Subcutaneous abdominal adipose tissue (tissue), 5 donors: ENCODE results near the gene KRT34.

Source experiments
- H3K27ac ChIP-seq: one replicate; pipeline ENCODE4 v1.7.0; 2013; ENCODE audit warnings: low read depth, mild to moderate bottlenecking, inconsistent platforms, low read length, moderate library complexity
- H3K27me3 ChIP-seq, 5 donors: one replicate each; pipeline ENCODE4 v1.7.0; 2013; ENCODE audit warnings: low read length in 5 of 5, inconsistent platforms in 1 of 5; ENCODE audit not compliant: control insufficient read depth in 5 of 5, insufficient read depth in 4 of 5
- H3K36me3 ChIP-seq, 5 donors: one replicate each; pipeline ENCODE4 v1.7.0; 2013; ENCODE audit warnings: low read length in 5 of 5; ENCODE audit not compliant: control insufficient read depth in 5 of 5, insufficient read depth in 5 of 5
- H3K4me1 ChIP-seq, 5 donors: one replicate each; pipeline ENCODE4 v1.7.0; 2013; ENCODE audit warnings: low read length in 5 of 5, mild to moderate bottlenecking in 3 of 5, moderate library complexity in 1 of 5; ENCODE audit not compliant: control insufficient read depth in 5 of 5, insufficient read depth in 5 of 5
- H3K4me3 ChIP-seq, 5 donors: one replicate each; pipeline ENCODE4 v1.7.0; 2013; ENCODE audit warnings: low read length in 5 of 5, low read depth in 1 of 5
- H3K9ac ChIP-seq, 5 donors: one replicate each; pipeline ENCODE4 v1.7.0; 2013; ENCODE audit warnings: low read length in 5 of 5, mild to moderate bottlenecking in 4 of 5, moderate library complexity in 3 of 5
- H3K9me3 ChIP-seq, 5 donors: one replicate each; pipeline ENCODE4 v1.7.0; 2013; ENCODE audit warnings: low read length in 5 of 5; ENCODE audit not compliant: control insufficient read depth in 5 of 5
- donor health status: healthy.
- donor health status: healthy.
- donor health status: healthy.
- donor health status: healthy.
- donor health status: healthy.

The KRT34 gene

GRCh38 chr17:41338961-41339485 is 43.1 kb downstream of the KRT34 start:
- peaks cover 0 to 22% (median 12%) of the 10 kb centered on the region in 5 donors for H3K9me3 ChIP-seq
- peaks cover 0 to 4% (median 0%) of the 10 kb centered on the region in 5 donors for H3K27me3 ChIP-seq
- no peak overlapping the region for H3K4me3 ChIP-seq
- no peaks in the 10 kb centered on the region for H3K36me3 ChIP-seq
- no peak overlapping the region for H3K9ac ChIP-seq
- no peak overlapping the region for H3K27ac ChIP-seq
- peaks cover 0 to 18% (median 4%) of the 10 kb centered on the region in 5 donors for H3K4me1 ChIP-seq

GRCh38 chr17:41335747-41336146 is 46.4 kb downstream of the KRT34 start:
- peaks cover 3 to 6% (median 4%) of the 10 kb centered on the region in 5 donors for H3K27me3 ChIP-seq
- no peak overlapping the region for H3K4me3 ChIP-seq
- H3K27ac ChIP-seq, result no peak overlapping the region
- no peak overlapping the region for H3K9ac ChIP-seq
- peaks cover 0 to 3% (median 0%) of the 10 kb centered on the region in 5 donors for H3K9me3 ChIP-seq
- H3K36me3 ChIP-seq, result no peaks in the 10 kb centered on the region
- peaks cover 0 to 18% (median 4%) of the 10 kb centered on the region in 5 donors for H3K4me1 ChIP-seq

DNA sequence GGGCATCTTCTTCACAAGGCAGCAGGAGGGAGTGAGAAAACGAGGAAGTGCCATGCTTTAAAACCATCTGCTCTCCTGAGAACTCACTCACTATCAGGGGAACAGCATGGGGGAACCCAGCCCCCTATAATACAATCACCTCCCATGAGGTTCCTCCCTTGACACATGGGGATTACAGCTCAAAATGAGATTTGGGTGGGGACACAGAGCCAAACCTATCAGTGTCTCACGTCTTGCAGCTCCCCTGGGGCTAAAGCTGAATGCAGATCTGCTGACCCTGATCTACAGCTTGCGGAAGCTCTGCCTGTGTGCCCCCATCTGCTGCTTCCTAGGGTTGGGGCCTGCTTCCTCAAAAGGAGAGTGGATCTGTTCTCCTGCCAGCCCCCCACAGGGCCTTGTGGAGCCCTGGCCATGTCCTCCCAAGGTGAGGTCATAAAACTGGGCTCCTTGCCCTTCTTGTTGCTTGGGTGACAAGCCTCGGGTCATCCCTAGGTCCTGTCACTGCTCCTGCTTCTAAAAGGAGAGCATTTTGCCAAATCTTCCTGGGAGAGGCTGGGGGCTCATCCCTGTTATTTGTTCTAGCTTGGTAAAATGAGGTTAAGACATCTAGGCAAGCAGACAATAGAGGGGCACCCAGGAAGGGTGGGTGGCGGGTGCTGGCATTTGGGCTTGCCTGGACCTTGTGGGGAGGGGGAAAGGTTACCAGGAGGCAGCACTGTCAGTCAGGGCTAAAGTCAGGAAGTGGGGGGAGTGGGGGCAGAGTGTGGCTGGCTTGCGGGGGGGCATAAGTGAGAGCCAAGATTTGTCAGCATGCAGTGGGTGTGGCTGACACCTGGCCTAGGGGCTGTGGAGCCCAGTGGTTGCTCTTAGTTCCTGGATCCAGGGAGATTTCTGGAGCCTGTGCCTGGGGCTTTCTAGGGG is 47.5 kb downstream of the KRT34 start:
- Histone ChIP-seq H3K27ac (no peak overlapping the region), H3K36me3 (no peaks in the 10 kb centered on the region), H3K4me3 (no peak overlapping the region), H3K9ac (no peak overlapping the region), H3K9me3 (no peaks in the 10 kb centered on the region), H3K4me1 (peaks cover 0 to 8% (median 0%) of the 10 kb centered on the region in 5 donors), H3K27me3 (peaks cover 2 to 6% (median 3%) of the 10 kb centered on the region in 5 donors)

GRCh38 chr17:41333836-41334235 is 48.3 kb downstream of the KRT34 start:
- no peak overlapping the region for H3K27ac ChIP-seq
- peaks cover 0 to 1% (median 0%) of the 10 kb centered on the region in 5 donors for H3K4me1 ChIP-seq
- H3K9ac ChIP-seq, result no peak overlapping the region
- no peaks in the 10 kb centered on the region for H3K36me3 ChIP-seq
- peaks cover 3 to 6% (median 5%) of the 10 kb centered on the region in 5 donors for H3K27me3 ChIP-seq
- H3K9me3 ChIP-seq, result no peaks in the 10 kb centered on the region
- no peak overlapping the region for H3K4me3 ChIP-seq

DNA sequence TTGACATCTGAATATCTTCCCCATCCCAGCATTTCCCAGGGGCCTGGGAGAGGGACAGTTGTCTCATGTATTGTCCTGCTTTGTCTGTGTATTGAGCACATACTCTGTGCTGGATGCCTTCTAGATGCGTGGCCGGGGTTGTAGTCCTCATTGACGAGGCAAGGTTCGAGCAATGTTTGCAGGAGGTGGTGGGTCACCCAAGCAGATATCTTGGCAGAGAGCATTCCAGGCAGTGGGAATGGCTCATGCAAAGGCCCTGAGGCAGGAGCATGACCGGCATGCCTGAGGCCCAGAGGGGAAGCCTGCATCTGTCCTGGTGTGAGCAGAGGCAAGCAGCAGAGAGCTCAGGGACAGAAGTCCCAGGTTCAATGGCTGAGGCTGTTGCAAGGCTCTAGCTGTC is 49.0 kb downstream of the KRT34 start:
- Histone ChIP-seq H3K27ac (no peak overlapping the region), H3K9ac (no peak overlapping the region), H3K27me3 (peaks cover 3 to 6% (median 5%) of the 10 kb centered on the region in 5 donors), H3K4me1 (no peaks in the 10 kb centered on the region), H3K4me3 (no peak overlapping the region), H3K36me3 (no peaks in the 10 kb centered on the region), H3K9me3 (no peaks in the 10 kb centered on the region)

DNA sequence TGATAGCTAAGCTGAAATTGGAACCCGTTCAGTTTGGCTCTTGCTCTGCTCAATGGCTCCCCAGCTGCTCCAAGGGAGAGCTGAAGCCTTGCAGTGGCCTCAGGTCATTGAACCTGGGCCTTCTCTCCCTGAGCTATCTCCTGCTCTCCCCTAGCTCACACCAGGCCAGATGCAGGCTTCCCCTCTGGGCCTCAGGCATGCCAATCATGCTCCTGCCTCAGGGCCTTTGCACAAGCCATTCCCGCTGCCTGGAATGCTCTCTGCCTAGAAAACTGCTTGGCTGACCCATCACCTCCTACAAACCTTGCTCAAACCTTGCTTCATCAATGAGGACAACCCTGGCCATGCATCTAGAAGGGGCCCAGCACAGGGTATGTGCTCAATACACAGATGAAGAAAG is 49.9 kb downstream of the KRT34 start:
- no peaks in the 10 kb centered on the region for H3K9me3 ChIP-seq
- H3K9ac ChIP-seq, result no peak overlapping the region
- H3K36me3 ChIP-seq, result no peaks in the 10 kb centered on the region
- no peak overlapping the region for H3K4me3 ChIP-seq
- H3K27me3 ChIP-seq, result peaks cover 3 to 6% (median 5%) of the 10 kb centered on the region in 5 donors
- H3K27ac ChIP-seq, result no peak overlapping the region
- H3K4me1 ChIP-seq, result no peaks in the 10 kb centered on the region

GRCh38 chr17:41331606-41332005 is 50.5 kb downstream of the KRT34 start:
- Histone ChIP-seq H3K36me3 (no peaks in the 10 kb centered on the region), H3K9me3 (no peaks in the 10 kb centered on the region), H3K27me3 (peaks cover 3 to 6% (median 5%) of the 10 kb centered on the region in 5 donors), H3K4me1 (no peaks in the 10 kb centered on the region), H3K9ac (no peak overlapping the region), H3K27ac (no peak overlapping the region), H3K4me3 (no peak overlapping the region)

DNA sequence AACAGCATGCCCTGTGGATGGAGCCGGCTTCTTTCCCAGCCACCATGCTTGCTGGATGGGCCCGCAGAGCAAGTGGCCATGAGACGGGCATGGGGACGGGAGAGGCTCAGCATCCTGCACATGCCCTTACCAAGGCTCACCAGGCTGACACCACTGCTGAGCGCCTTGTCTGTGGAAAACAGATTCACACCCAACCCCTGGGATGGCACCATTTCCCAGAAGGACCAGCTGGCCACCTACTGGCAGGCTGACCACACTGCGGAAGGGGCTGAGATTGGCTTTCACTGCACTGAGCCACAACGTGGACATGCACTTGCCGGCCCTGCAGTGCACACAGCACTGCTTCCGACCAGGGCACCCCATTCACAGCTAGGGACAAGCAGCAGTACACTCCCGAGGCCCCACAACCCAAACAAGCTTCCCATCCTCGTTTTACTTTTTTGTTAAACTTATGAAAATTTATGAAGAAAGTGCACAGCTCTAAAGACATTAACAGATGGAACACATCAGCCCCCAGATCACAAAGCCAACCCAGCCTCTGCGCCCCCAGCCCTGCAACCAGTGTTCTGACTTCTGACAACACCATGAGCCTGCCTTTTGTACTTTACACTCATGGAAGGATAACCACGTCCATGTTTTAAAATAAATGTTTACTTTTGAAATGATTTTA is 52.7 kb downstream of the KRT34 start:
- Histone ChIP-seq H3K27ac (no peak overlapping the region), H3K4me3 (no peak overlapping the region), H3K27me3 (peaks cover 2 to 6% (median 3%) of the 10 kb centered on the region in 5 donors), H3K9ac (no peak overlapping the region), H3K36me3 (no peaks in the 10 kb centered on the region), H3K4me1 (no peaks in the 10 kb centered on the region), H3K9me3 (no peaks in the 10 kb centered on the region)

- no peak overlapping the region for H3K9ac ChIP-seq
- H3K27me3 ChIP-seq, result peaks cover 2 to 6% (median 2%) of the 10 kb centered on the region in 5 donors
- no peak overlapping the region for H3K4me3 ChIP-seq
- H3K9me3 ChIP-seq, result no peaks in the 10 kb centered on the region
- H3K27ac ChIP-seq, result no peak overlapping the region
- H3K4me1 ChIP-seq, result no peaks in the 10 kb centered on the region
- H3K36me3 ChIP-seq, result no peaks in the 10 kb centered on the region
These were observed 53.9 kb downstream of the KRT34 start for GRCh38 chr17:41328207-41328606.
